ENCODE results near the gene EIF2S2.
A peak's percentile ranks its signal among the peaks of the same experiment; 100 is the strongest.
"Not testable (repeated sequence)": the region's sequence is repeated elsewhere in the genome, so short reads cannot be mapped to it uniquely, and the experiment has no call there.

The EIF2S2 gene, protein sequence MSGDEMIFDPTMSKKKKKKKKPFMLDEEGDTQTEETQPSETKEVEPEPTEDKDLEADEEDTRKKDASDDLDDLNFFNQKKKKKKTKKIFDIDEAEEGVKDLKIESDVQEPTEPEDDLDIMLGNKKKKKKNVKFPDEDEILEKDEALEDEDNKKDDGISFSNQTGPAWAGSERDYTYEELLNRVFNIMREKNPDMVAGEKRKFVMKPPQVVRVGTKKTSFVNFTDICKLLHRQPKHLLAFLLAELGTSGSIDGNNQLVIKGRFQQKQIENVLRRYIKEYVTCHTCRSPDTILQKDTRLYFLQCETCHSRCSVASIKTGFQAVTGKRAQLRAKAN

DNA sequence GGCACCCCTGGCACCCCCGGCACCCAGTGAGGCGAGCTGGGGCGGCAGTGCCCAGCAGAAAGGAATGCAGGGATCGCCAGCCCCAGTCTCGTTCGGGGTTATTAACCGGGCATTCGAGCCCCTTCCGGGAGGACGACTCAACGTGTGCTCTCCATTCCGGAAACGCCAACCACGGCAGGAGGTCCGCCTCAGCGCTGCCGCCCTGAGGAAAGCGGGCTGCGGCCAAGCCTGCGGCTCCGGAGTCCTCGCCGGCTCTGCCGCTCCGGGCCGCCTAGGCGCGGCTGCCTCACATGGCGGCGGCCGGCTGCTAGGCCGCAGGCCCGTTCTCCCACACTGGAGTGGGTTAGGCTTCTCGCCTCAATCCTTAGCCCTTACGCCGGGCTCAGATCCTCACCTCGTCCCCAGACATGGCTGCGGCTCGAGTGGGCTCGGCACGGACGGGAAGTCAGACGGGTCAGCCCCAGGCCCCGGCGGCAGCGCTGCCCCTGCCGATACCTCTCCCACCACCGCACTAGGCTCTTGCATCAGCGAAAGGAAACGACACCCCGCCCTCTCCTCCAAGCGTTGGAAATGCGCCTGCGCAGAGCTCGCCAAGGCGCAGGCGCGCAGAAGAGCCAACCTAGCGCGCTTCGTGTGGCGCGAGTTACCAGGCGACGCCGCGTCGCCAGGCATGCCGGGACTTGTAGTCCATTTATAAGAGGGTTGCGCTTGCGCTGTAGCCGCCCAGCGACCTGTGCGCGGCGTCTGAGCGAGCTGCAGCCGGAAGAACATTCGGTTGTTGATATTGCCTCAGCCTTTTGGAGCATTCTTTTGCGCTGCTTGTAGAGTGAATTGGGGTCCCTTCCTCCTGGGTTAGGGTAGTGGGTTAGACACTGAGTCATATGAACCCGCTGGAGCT lies at the start of gene EIF2S2:
TSS of gene EIF2S2 (minus strand) at position 542 of the 898 bp plus-strand sequence. CDS start at position 409, 133 bp downstream.
- DNase-seq: peak; percentile 93

DNA sequence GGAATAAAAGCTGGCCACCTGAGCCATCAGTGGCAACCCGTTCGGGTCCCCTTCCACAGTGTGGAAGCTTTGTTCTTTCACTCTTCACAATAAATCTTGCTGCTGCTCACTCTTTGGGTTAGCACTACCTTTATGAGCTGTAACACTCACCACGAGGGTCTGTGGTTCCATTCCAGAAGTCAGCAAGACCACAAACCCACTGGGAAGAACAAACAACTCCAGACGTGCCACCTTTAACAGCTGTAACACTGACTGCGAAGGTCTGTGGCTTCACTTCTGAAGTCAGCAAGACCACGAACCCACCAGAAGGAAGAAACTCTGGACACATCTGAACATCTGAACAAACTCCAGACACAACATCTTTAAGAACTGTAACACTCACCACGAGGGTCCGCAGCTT lies 45.7 kb upstream of the EIF2S2 start:
- not testable (repeated sequence) for DNase-seq

DNA sequence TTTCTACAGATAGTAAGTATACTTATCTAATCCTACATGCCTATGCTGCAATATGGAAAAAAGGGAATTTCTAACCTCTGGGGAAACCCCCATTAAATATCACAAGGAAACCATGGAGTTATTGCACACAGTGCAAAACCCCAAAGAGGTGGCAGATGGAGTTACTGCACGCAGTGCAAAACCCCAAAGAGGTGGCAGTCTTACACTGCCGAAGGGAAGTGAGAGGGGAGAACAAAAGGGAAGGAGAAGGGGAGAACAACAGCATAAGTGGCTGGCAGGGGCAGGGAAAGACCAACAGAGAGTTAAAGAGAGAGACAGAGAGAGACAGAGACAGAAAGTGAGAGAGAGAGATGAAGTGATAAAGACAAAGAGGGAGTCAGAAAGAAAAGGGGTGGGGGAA lies 43.8 kb upstream of the EIF2S2 start:
- no peak for DNase-seq

DNA sequence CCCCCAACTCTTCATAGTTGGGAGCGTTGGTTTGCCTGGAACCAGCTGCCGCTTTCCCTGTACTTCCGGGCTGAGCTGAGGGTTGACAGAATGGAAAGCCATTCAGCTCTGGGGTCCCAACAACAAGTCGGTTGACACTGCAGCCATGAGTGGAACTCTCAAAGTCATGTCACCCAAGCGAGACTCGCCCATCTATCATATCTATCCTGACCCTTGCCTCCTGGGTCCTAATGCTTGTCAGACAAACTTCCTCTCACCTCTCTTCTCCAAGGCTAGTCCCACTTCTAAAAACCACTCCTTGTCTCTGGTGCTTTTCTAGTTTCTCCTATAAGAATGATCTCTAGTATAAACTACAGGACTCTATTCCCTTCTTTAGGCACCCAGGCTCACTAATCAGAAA lies 41.1 kb upstream of the EIF2S2 start:
- not testable (repeated sequence) for DNase-seq

DNA sequence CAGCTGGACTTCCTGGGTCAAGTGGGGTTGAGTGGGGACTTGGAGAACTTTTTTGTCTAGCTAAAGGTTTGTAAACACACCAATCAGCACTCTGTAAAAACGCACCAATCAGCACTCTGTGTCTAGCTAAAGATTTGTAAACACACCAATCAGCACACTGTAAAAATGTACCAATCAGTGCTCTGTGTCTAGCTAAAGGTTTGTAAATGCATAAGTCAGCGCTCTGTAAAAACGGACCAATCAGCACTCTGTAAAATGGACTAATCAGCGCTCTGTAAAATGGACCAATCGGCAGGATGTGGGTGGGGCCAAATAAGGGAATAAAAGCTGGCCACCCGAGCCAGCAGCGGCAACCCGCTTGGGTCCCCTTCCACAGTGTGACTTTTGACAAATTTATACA lies 40.0 kb upstream of the EIF2S2 start:
- not testable (repeated sequence) for DNase-seq

DNA sequence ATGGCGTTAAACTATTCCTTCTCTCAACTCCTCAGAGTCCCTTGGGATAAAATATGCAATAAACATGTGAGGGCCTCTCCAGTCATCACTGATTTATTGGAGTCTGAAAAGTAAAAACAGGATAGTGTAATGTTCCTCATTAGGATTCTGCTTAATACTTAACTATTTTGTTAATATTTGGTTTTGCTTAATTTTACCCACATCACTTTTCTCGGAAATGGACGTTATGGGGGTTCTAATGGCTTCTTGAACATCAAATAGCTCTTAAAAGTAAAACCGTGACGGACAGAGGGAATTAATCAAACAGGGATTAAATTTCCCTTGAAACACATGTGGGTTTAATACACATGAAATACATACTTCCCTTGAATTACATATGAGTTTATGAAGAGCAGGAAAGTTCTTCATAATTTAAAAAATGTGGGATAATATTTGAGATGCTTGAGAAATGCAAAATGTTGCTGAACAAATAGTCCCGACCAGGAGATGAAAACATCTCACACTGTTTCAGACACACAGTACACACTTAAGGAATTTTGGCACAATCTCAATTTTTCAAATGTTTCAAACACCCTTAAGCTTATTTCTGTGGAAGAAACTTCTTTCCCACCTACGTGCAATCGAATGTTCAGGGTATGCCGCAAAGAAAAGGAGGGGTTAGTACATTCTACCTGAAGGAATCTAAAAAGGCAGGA lies 38.4 kb upstream of the EIF2S2 start:
- DNase-seq: no peak

DNA sequence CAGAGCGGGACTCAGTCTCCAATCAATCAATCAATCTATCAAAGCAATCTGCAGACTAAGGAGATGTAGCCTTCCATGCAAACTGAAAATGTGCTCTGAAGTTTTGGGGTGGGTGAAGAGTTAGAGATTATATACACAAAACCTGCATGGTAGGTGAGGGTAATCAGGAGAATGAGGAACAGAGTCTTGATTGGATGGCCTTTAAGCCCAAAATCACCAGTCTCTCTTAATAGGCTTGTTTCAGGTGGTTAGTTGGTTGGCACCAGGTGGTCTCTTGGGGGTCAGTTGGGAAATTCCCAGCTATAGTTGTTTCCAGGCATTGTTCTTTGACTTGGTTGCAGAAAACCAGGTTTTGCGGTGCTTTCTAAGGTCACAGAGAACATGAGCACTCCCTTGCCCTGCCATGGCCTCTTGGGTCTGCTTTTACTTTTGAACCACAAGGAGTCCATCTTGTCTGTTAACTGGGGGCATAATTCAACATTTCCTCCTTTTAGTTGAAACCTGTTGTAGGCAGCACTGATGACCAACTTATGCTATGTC lies 33.3 kb upstream of the EIF2S2 start:
- no peak for DNase-seq

DNA sequence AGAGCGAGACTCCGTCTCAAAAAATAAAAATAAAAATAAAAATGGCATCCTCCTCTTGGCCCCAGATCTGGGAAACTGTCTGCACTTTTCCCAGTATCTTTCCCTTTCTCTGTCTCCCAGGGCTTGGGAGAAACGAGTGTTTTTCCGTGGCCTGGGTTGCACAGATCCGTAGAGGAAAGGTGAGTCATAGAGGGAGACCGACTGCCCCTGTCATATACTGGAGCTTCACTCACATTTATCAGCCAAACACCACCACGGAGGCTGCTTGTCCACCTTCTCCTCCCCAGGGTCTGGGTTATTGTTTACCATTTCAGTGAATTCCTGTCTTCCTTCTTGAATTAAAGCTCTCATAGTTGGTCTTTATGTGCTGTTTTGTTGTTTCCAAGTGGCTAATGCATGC lies 31.9 kb upstream of the EIF2S2 start:
- DNase-seq: no peak

DNA sequence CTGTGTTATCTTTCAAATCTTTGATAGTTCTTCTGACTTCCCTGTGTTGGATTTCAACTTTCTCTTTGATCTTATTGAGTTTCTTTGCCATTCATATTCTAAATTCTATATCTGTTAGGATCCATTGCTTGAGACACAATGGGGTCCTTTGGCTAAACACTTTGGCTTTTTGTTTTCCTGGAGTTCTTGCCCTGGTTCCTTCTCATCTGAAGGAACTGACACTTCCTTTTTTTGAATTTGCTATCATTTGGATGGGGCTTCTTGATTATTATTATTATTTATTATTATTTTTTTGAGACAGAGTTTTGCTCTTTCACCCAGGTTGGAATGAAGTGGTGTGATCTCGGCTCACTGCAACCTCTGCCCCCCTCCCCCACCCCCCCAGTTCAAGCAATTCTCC lies 30.1 kb upstream of the EIF2S2 start:
- no peak for DNase-seq

DNA sequence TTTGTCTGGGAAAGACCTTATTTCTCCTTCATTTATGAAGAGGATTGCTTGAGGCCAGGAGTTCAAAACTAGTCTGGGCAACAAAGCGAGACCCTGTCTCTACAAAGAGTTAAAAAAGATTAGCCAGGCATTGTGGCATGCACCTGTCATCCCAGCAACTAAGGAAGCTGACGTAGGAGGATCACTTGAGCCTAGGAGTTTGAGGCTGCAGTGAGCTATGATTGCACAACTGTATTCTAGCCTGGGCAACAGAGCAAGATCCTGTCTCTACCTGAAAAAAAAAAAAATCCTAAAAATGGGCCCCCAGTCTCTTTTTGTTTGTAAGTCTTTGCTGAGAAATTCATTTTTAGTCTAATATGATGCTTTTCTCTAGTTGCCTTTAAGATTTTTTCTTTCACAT lies 29.2 kb upstream of the EIF2S2 start:
- DNase-seq: no peak

DNA sequence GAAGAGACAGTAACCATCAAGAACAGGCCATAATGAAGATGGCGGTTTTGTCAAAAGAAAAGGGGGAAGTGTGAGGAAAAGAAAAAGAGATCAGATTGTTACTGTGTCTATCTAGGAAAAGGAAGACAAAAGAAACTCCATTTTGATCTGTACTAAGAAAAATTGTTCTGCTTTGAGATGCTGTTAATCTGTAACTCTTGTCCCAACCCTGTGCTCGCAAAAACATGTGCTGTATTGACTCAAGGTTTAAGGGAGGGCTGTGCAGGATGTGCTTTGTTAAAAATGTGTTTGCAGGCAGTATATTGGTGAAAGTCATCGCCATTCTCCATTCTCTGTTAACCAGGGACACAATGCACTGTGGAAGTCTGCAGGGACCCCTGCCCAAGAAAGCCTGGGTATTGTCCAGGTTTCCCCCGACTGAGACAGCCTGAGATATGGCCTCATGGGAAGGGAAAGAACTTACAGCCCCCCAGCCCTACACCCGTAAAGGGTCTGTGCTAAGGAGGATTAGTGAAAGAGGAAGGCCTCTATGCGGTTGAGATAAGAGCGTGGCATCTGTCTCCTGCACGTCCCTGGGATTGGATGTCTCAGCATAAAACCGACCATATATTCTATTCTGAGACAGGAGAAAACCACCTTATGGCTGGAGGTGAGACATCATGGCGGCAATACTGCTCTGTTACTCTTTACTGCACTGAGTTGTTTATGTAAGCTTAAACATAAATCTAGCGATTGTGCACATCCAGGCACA lies 23.7 kb upstream of the EIF2S2 start:
- not testable (repeated sequence) for DNase-seq

DNA sequence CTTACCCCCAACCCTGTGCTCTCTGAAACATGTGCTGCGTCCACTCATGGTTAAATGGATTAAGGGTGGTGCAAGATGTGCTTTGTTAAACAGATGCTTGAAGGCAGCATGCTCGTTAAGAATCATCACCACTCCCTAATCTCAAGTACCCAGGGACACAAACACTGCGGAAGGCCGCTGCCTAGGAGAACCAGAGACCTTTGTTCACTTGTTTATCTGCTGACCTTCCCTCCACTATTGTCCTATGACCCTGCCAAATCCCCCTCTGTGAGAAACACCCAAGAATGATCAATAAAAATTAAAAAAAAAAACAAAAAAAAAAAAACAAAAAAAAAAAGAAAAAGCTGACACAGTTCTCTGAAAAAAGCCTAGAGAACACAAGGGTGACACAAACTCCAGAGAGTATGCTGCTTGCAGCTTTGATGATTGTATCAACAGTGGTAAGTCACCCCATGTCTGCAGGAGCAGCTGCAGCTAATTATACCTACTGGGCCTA lies 21.4 kb upstream of the EIF2S2 start:
- DNase-seq: not testable (repeated sequence)

DNA sequence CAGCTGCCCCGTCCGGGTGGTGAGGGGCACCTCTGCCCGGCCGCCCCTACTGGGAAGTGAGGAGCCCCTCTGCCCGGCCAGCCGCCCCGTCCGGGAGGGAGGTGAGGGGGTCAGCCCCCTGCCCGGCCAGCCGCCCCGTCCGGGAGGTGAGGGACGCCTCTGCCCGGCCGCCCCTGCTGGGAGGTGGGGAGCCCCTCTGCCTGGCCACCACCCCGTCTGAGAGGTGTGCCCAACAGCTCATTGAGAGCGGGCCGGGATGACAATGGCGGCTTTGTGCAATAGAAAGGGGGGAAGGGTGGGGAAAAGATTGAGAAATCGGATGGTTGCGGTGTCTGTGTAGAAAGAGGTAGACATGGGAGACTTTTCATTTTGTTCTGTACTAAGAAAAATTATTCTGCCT lies 20.9 kb upstream of the EIF2S2 start:
- not testable (repeated sequence) for DNase-seq

DNA sequence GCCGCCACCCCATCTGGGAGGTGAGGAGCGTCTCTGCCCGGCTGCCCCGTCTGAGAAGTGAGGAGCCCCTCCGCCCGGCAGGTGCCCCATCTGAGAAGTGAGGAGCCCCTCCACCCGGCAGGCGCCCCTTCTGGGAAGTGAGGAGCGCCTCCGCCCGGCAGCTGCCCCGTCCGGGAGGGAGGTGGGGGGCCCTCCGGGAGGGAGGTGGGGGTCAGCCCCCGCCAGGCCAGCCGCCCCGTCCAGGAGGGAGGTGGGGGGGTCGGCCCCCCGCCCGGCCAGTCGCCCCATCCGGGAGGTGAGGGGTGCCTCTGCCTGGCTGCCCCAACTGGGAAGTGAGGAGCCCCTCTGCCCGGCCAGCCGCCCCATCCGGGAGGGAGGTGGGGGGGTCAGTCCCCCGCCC lies 20.4 kb upstream of the EIF2S2 start:
- not testable (repeated sequence) for DNase-seq

DNA sequence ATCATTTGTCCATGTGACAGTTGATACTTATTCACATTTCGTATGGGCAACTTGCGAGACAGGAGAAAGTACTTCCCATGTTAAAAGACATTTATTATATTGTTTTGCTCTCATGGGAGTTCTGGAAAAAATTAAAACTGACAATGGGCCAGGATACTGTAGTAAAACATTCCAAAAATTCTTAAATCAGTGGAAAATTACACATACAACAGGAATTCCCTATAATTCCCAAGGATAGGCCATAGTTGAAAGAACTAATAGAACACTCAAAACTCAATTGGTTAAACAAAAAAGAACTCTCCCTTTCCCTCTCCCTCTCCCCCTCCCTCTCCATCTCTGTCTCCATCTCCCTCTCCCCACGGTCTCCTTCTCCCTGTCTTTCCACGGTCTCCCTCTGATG lies 19.4 kb upstream of the EIF2S2 start:
- DNase-seq: no peak

DNA sequence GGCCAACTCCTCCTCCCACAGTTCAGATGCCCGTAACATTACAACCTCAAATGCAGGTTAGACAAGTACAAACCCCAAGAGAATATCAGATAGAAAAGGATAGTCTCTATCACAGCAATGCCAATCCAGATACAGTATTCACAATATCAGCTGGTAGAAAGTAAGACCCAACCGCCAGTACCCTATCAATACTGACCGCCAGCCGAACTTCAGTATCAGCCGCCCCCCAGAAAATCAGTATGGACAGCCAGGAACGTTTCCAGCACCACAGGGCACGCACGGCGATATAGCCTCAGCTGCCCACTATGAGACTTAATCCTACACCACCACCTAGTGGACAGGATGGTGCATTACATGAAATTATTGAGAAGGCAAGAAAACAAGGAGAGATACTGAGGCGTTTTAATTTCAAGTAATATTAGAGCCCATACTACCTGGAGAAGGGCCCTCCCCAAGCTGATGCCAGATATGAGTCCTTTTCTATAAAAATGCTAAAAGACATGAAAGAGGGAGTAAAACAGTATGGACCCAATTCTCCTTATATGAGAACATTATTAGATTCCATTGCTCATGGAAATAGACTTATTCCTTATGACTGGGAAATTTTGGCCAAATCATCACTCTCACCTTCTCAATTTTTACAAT lies 17.6 kb upstream of the EIF2S2 start:
- DNase-seq: peak; percentile 52

DNA sequence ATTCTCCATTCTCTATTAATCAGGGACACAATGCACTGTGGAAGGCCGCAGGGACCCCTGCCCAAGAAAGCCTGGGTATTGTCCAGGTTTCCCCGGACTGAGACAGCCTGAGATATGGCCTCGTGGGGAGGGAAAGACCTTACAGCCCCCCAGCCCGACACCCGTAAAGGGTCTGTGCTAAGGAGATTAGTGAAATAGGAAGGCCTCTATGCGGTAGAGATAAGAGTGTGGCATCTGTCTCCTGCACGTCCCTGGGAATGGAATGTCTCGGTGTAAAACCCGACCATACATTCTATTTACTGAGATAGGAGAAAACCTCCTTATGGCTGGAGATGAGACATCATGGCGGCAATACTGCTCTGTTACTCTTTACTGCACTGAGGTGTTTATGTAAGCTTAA lies 15.7 kb upstream of the EIF2S2 start:
- no peak for DNase-seq

DNA sequence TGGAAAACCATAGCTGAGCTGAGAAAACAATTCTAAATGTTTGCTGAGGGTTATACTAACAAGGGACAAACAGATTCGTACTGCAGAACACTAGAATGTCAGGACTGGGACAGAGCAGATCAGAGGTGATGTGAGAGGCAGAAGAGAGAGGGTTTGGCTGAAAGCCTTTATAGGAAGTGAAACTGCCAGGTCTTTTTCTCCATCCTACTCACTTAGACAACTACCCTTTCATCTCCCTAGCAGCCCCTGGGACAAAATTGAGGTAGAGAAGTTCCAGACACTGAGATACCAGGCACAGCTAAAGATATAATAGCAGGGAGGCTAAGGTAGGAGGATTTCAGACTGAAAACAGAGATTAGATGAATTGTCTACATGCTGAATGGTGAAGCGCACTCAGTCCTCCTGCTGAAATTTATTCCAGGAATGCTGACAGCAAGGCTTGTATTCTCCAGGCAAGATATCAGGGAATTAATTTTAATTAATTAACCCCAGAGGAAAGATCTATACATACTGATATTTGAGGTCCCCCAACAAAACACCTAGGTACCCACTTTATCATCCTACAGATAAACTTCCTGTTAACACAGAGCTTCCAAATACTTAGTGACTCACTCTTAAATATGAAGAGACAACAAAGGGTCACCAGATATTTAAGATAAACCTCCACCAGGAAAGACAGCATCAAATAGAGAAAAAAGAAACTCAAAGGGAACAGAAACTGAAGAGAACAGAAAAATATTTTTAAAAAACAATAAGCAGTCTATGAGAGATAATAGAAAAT lies 12.6 kb upstream of the EIF2S2 start:
- DNase-seq: no peak

DNA sequence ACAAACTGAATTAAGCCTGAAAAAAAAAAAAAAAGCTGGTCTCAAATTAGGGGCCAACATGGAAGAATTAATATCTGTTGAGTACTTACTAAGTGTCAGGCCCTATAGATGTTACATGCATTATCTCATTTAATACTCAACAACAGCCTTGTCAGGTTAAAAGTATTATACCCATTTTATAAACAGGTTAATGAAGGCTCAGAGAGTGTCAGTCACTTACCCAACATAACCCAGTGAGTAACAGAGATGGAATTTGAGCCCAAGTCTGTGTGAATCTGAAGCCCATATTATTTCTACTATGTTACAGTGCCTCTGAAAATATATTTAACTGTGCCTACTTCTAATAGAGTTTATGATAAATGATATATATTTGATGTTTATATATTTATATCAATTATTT lies 11.3 kb upstream of the EIF2S2 start:
- DNase-seq: no peak

DNA sequence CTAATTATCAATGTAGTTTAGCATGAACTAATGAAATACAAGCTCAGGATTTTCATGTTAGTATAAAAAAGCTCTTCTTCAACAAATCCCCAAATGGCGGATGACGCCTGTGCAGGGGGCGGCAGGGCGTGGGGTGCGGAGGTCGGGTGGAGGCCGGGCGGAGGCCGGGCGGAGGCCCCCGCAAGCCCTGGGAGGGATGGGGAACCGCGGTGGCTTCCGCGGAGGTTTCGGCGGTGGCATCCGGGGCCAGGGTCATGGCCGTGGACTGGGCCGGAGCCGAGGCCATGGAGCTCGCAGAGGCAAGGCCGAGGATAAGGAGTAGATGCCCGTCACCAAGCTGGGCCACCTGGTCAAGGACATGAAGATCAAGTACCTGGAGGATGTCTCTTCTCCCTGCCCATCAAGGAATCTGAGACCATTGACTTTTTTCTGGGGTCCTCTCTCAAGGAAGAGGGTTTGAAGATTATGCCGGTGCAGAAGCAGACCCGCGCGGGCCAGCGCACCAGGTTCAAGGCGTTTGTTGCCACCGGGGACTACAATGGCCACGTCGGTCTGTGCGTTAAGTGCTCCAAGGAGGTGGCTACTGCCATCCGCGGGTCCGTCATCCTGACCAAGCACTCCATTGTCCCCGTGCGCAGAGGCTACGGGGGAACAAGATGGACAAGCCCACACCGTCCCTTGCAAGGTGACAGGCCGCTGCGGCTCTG lies 10.4 kb upstream of the EIF2S2 start:
- no peak for DNase-seq
